HepG2 (cell line): Measurements from ENCODE around the gene ZNF687. TPM values are rescaled to one million over a fixed set of nuclear protein-coding genes. Genes with fewer than 3 reads are reported as not detected.

Source experiments
- CCAR2 ChIP-seq: fragments of 200-400 bp; formaldehyde crosslinking; optimal IDR thresholded peaks from 2 replicates; pipeline ENCODE3; 2018; ENCODE audit warnings: low read depth, mild to moderate bottlenecking, low read length, moderate library complexity
- CHD4 ChIP-seq: fragments of 200-600 bp; sonication (generic); IDR thresholded peaks from 2 replicates; pipeline ENCODE4 v1.7.0; 2017; ENCODE audit warnings: mild to moderate bottlenecking, low read length, borderline replicate concordance
- CREB1 ChIP-seq, 2 experiments: fragments of 450-650 bp in 1 of 2; IDR thresholded peaks; 2 replicates each; pipeline ENCODE4 v1.6.1; 2016 to 2017; ENCODE audit warnings: control low read depth in 1 of 2, mild to moderate bottlenecking in 1 of 2, missing compliant biosample characterization in 1 of 2, missing genetic modification characterization in 1 of 2
- CREM ChIP-seq, 2 experiments: sonication (generic) in 1 of 2; formaldehyde crosslinking in 1 of 2; IDR thresholded peaks; 2 replicates each; pipeline versions ENCODE4 v1.4.0 to v1.6.1; 2016 to 2020; ENCODE audit warnings: antibody characterized with exemption in 1 of 2, mild to moderate bottlenecking in 1 of 2, missing genetic modification reagents in 1 of 2
- MZF1 ChIP-seq: sonication (generic); formaldehyde crosslinking; IDR thresholded peaks from 2 replicates; pipeline ENCODE4 v1.8.1; 2023; ENCODE audit warnings: mild to moderate bottlenecking, missing genetic modification reagents, borderline replicate concordance
- RELA ChIP-seq: sonication (generic); formaldehyde crosslinking; IDR thresholded peaks from 2 replicates; pipeline ENCODE4 v1.4.0; 2020; ENCODE audit warnings: missing genetic modification reagents
- RFX5 ChIP-seq: IDR thresholded peaks from 2 replicates; pipeline ENCODE4 v1.6.1; 2011; ENCODE audit warnings: low read depth, low read length, improper control_type of control experiment
- SIN3A ChIP-seq: IDR thresholded peaks from 2 replicates; pipeline ENCODE4 v1.6.1; 2011; ENCODE audit warnings: low read depth, mild to moderate bottlenecking, control low read depth, low read length, borderline replicate concordance
- SIX1 ChIP-seq: sonication (generic); formaldehyde crosslinking; IDR thresholded peaks from 2 replicates; pipeline ENCODE4 v1.4.0; 2020; ENCODE audit warnings: missing genetic modification reagents, borderline replicate concordance
- TBX2 ChIP-seq: sonication (generic); formaldehyde crosslinking; IDR thresholded peaks from 2 replicates; pipeline ENCODE4 v1.5.0; 2020; ENCODE audit warnings: missing genetic modification reagents, mild to moderate bottlenecking, borderline replicate concordance
- TBX3 ChIP-seq: fragments of 450-650 bp; IDR thresholded peaks from 2 replicates; pipeline ENCODE4 v1.6.1; 2017; ENCODE audit warnings: antibody characterized with exemption, mild to moderate bottlenecking, inconsistent platforms, borderline replicate concordance
- TEF ChIP-seq: sonication (generic); formaldehyde crosslinking; IDR thresholded peaks from 2 replicates; pipeline ENCODE4 v1.5.0; 2020; ENCODE audit warnings: missing genetic modification reagents
- U2AF1 ChIP-seq: fragments of 200-400 bp; formaldehyde crosslinking; optimal IDR thresholded peaks from 2 replicates; pipeline ENCODE3; 2017; ENCODE audit warnings: mild to moderate bottlenecking, low read depth, low read length
- ZGPAT ChIP-seq: IDR thresholded peaks from 2 replicates; pipeline ENCODE4 v1.6.1; 2016; ENCODE audit warnings: mild to moderate bottlenecking
- ZNF282 ChIP-seq: fragments of 450-650 bp; IDR thresholded peaks from 2 replicates; pipeline ENCODE4 v1.6.1; 2018; ENCODE audit not compliant: partially characterized antibody
- ZNF30 ChIP-seq: sonication (generic); formaldehyde crosslinking; IDR thresholded peaks from 2 replicates; pipeline ENCODE4 v1.5.0; 2020; ENCODE audit warnings: mild to moderate bottlenecking, missing genetic modification reagents
- ZNF687 ChIP-seq: sonication (generic); formaldehyde crosslinking; IDR thresholded peaks from 2 replicates; pipeline ENCODE4 v1.5.1; 2020; ENCODE audit warnings: mild to moderate bottlenecking, missing genetic modification reagents, moderate library complexity
- polyA plus RNA-seq, 8 experiments: library from polyadenylated mRNA; depleted of rRNA in 3 of 8; stranded (reverse) in 7 of 8; unstranded in 1 of 8; fragments of >200 nt; fragmentation: Illumina TruSeq in 4 of 8; extraction: Trizol in 4 of 8; gene quantifications; 2 replicates each; pipeline versions ENCODE4 v1.2.1 to v1.2.3, GENCODE V29; 2011 to 2016; ENCODE audit warnings: low read depth in 4 of 8, missing spikeins in 1 of 8, mixed read lengths in 1 of 8; ENCODE audit not compliant: insufficient read depth in 1 of 8
- total RNA-seq, 5 experiments: library from RNA; depleted of rRNA; stranded (reverse); fragments of >200 nt; fragmentation: Illumina TruSeq; extraction: Trizol; gene quantifications; 2 replicates each; pipeline ENCODE4 v1.2.3, GENCODE V29; 2016; ENCODE audit warnings: low read depth in 1 of 5
- TF ChIP-seq, protein P1 (sequence below): IDR thresholded peaks from 2 replicates; pipeline ENCODE4 v1.6.1; 2016; ENCODE audit warnings: mild to moderate bottlenecking, missing biosample characterization, missing genetic modification reagents
- TF ChIP-seq, protein P2 (sequence below): sonication (generic); formaldehyde crosslinking; IDR thresholded peaks from 2 replicates; pipeline ENCODE4 v1.4.0; 2020; ENCODE audit warnings: missing genetic modification reagents
- TF ChIP-seq, protein P3 (sequence below): IDR thresholded peaks from 2 replicates; pipeline ENCODE4 v1.6.1; 2016; ENCODE audit warnings: low read depth, borderline replicate concordance

Gene ZNF687
- total and polyA plus RNA-seq, 2 of the 13 experiments (the other 11 are each of a cell fraction or from before 2014, with no cell fraction given) = 14.1 to 16.5 TPM

DNA sequence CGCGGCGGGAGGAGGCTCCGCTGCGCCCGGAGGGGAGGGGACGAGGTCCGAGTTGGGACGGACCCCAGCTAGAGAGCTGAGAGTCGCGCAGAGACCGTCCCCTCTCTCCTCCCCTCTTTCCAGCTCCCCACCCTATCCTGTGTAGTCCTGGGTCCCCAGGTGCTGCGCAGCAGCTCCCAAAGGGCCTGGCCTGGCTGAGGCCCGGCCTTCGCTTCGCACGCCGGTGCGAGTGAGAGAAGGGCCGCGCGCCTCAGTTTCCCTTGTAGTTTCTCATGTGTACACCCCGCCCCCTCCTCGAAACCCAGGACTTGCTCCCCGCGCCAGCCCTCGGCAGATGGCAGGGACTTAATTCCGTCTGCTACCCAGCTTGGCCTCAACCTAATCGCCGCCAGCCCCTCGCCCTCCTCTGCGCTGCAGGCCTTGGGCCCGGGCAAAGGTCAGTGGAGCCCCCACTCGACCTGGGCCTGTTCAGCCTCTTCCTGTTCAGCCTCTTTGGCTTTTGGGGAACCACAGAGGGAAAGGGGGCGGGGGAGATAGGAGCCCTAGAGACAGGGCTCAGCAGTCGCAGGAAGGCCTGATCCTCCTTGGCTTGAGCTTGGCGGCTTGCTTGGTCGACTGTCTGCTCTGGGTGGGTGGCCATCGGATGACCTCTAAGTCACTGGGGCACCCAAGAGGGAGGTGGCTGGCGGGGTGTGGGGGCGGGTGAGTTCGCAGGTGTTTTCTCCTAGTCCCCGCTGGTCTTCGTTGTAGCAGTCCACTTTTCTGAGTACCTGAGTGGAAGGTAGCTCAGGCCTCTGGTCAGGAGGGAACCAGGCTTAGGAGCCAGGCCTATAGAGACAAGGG lies 1.0 kb downstream of the ZNF687 start (continued):
- no peak for TF ChIP-seq TBX3
- no peak for TF ChIP-seq SIX1 (CRISPR knock-in tag)
- no peak for TF ChIP-seq CREB1 (IDR thresholded peaks at IDR 0.05)
- no peak for TF ChIP-seq CREB1 (CRISPR knock-in tag; IDR thresholded peaks at IDR 0.05)
- no peak for TF ChIP-seq CCAR2
- peak; percentile 80 for TF ChIP-seq ZNF687 (CRISPR knock-in tag)
- no peak for TF ChIP-seq ZNF282
- no peak for TF ChIP-seq ZGPAT (CRISPR knock-in tag)
- TF ChIP-seq MZF1 = no peak
- TF ChIP-seq U2AF1 = no peak
- TF ChIP-seq ZNF30 (CRISPR knock-in tag) = no peak
- TF ChIP-seq, protein P1, sequence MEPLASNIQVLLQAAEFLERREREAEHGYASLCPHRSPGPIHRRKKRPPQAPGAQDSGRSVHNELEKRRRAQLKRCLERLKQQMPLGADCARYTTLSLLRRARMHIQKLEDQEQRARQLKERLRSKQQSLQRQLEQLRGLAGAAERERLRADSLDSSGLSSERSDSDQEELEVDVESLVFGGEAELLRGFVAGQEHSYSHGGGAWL = no peak
- TF ChIP-seq, protein P2, sequence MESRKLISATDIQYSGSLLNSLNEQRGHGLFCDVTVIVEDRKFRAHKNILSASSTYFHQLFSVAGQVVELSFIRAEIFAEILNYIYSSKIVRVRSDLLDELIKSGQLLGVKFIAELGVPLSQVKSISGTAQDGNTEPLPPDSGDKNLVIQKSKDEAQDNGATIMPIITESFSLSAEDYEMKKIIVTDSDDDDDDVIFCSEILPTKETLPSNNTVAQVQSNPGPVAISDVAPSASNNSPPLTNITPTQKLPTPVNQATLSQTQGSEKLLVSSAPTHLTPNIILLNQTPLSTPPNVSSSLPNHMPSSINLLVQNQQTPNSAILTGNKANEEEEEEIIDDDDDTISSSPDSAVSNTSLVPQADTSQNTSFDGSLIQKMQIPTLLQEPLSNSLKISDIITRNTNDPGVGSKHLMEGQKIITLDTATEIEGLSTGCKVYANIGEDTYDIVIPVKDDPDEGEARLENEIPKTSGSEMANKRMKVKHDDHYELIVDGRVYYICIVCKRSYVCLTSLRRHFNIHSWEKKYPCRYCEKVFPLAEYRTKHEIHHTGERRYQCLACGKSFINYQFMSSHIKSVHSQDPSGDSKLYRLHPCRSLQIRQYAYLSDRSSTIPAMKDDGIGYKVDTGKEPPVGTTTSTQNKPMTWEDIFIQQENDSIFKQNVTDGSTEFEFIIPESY (CRISPR knock-in tag) = no peak
- TF ChIP-seq SIN3A = no peak
- TF ChIP-seq TEF (CRISPR knock-in tag) = no peak
- TF ChIP-seq TBX2 = peak; percentile 51; the same call in 1 of the 2 replicates
- TF ChIP-seq, protein P3, sequence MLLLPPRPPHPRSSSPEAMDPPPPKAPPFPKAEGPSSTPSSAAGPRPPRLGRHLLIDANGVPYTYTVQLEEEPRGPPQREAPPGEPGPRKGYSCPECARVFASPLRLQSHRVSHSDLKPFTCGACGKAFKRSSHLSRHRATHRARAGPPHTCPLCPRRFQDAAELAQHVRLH (CRISPR knock-in tag) = no peak
- no peak for TF ChIP-seq CHD4
- TF ChIP-seq RELA = no peak
- TF ChIP-seq RFX5 = no peak
- TF ChIP-seq CREM (IDR thresholded peaks at IDR 0.05) = no peak
- TF ChIP-seq CREM (CRISPR knock-in tag; IDR thresholded peaks at IDR 0.05) = no peak
